Smooth muscle cell (in vitro differentiated cells): ENCODE measurements around the gene DRICH1. TPM values are rescaled to one million over a fixed set of nuclear protein-coding genes. Genes with fewer than 3 reads are reported as not detected.

Experiments
- DNase-seq: peaks from one replicate; lab custom pipeline; 2025; ENCODE audit not compliant: unreplicated experiment; lab: John Stamatoyannopoulos, UW
- H2AFZ ChIP-seq: fragments of 200-600 bp; sonication (generic); 2 replicates; pipeline ENCODE4 v1.6.0; 2016; ENCODE audit warnings: antibody characterized with exemption, low read depth, mild to moderate bottlenecking
- H3F3A ChIP-seq: fragments of 200-600 bp; sonication (generic); 2 replicates; pipeline ENCODE4 v1.6.0; 2017; ENCODE audit warnings: antibody characterized with exemption, low read depth
- H3K27ac ChIP-seq: fragments of 200-600 bp; sonication (generic); 2 replicates; pipeline ENCODE4 v1.5.1; 2016; ENCODE audit warnings: low read depth, mild to moderate bottlenecking
- H3K27me3 ChIP-seq: fragments of 200-600 bp; sonication (generic); 2 replicates; pipeline ENCODE4 v1.6.1; 2016; ENCODE audit warnings: low read depth, mild to moderate bottlenecking
- H3K36me3 ChIP-seq: fragments of 200-600 bp; sonication (generic); 2 replicates; pipeline ENCODE4 v1.5.1; 2016; ENCODE audit warnings: low read depth
- H3K4me1 ChIP-seq: fragments of 200-600 bp; sonication (generic); 2 replicates; pipeline ENCODE4 v1.5.1; 2016; ENCODE audit warnings: low read depth
- H3K4me2 ChIP-seq: fragments of 200-600 bp; sonication (generic); 2 replicates; pipeline ENCODE4 v1.6.0; 2016; ENCODE audit warnings: mild to moderate bottlenecking
- H3K4me3 ChIP-seq: fragments of 200-600 bp; sonication (generic); 2 replicates; pipeline ENCODE4 v1.5.1; 2016; ENCODE audit warnings: mild to moderate bottlenecking
- H3K79me2 ChIP-seq: fragments of 200-600 bp; sonication (generic); 2 replicates; pipeline ENCODE4 v1.6.0; 2016; ENCODE audit warnings: low read depth, mild to moderate bottlenecking
- H3K9ac ChIP-seq: fragments of 200-600 bp; sonication (generic); 2 replicates; pipeline ENCODE4 v1.6.0; 2016; ENCODE audit warnings: low read depth
- H3K9me3 ChIP-seq: fragments of 200-600 bp; sonication (generic); replicated peaks from 2 replicates; pipeline ENCODE4 v1.5.1; 2016; ENCODE audit warnings: low read depth
- H4K20me1 ChIP-seq: fragments of 200-600 bp; sonication (generic); 2 replicates; pipeline ENCODE4 v1.6.0; 2016; ENCODE audit warnings: low read depth
- CTCF ChIP-seq: fragments of 200-600 bp; sonication (generic); IDR thresholded peaks from 2 replicates; pipeline ENCODE4 v1.5.1; 2017; ENCODE audit warnings: borderline replicate concordance, mild to moderate bottlenecking, antibody characterized with exemption; ENCODE audit not compliant: insufficient read depth, poor library complexity, severe bottlenecking
- WGBS: methylation state at CpG from one replicate; pipeline ENCODE4 v1.1.7; 2016; ENCODE audit warnings: low lambda C conversion rate; 5-methylcytosine and 5-hydroxymethylcytosine counted together
- polyA plus RNA-seq: library from polyadenylated mRNA; unstranded; fragments of >200 nt; fragmentation: Nextera tagmentation; extraction: Ambion mirVana; gene quantifications from 2 replicates; pipeline ENCODE4 v1.2.1, GENCODE V29; 2016
- total RNA-seq: library from RNA; depleted of rRNA; stranded (reverse); fragments of >200 nt; gene quantifications from 2 replicates; pipeline ENCODE4 v1.2.3, GENCODE V29; 2014

The DRICH1 gene
- total and polyA plus RNA-seq, 2 experiments from 2014 or later: not detected

- H3K9ac ChIP-seq: no peak overlapping the region
- H3K4me2 ChIP-seq: no peak overlapping the region
- TF ChIP-seq CTCF: no peak
- no peaks in the 10 kb centered on the region for H3K9me3 ChIP-seq
- no peaks in the 10 kb centered on the region for H3K36me3 ChIP-seq
- H3K79me2 ChIP-seq: no peaks in the 10 kb centered on the region
- no peaks in the 10 kb centered on the region for H3F3A ChIP-seq
- H3K27me3 ChIP-seq: no peaks in the 10 kb centered on the region
- no peaks in the 10 kb centered on the region for H4K20me1 ChIP-seq
- H2AFZ ChIP-seq: no peak overlapping the region
- H3K4me3 ChIP-seq: no peak overlapping the region
- no peak for DNase-seq
- WGBS: 92% methylated on average over 11 of the region's 11 CpGs
- no peak overlapping the region for H3K27ac ChIP-seq
- no peaks in the 10 kb centered on the region for H3K4me1 ChIP-seq
Measured at GRCh38 chr22:23578306-23578705, 53.8 kb downstream of the DRICH1 start.

- Histone ChIP-seq H3K27ac (no peak overlapping the region), H3F3A (no peaks in the 10 kb centered on the region), H3K4me2 (no peak overlapping the region), H4K20me1 (no peaks in the 10 kb centered on the region), H3K79me2 (no peaks in the 10 kb centered on the region), H3K4me1 (no peaks in the 10 kb centered on the region), H3K4me3 (no peak overlapping the region), H3K27me3 (no peaks in the 10 kb centered on the region), H2AFZ (no peak overlapping the region), H3K9ac (no peak overlapping the region), H3K9me3 (no peaks in the 10 kb centered on the region), H3K36me3 (no peaks in the 10 kb centered on the region)
- no peak for DNase-seq
- no peak for TF ChIP-seq CTCF
- WGBS: 82% methylated on average over 5 of the region's 5 CpGs
Measured at GRCh38 chr22:23576681-23577080, 55.4 kb downstream of the DRICH1 start.

GRCh38 chr22:23575601-23576000 lies 56.5 kb downstream of the DRICH1 start:
- no peaks in the 10 kb centered on the region for H3K4me1 ChIP-seq
- H3K36me3 ChIP-seq: no peaks in the 10 kb centered on the region
- H3K79me2 ChIP-seq: no peaks in the 10 kb centered on the region
- WGBS: 94% methylated on average over 4 of the region's 4 CpGs
- DNase-seq: no peak
- no peak overlapping the region for H3K27ac ChIP-seq
- H3K4me3 ChIP-seq: no peak overlapping the region
- H3K9me3 ChIP-seq: no peaks in the 10 kb centered on the region
- no peak overlapping the region for H2AFZ ChIP-seq
- no peaks in the 10 kb centered on the region for H4K20me1 ChIP-seq
- H3K4me2 ChIP-seq: no peak overlapping the region
- H3F3A ChIP-seq: no peaks in the 10 kb centered on the region
- no peak overlapping the region for H3K9ac ChIP-seq
- TF ChIP-seq CTCF: no peak
- no peaks in the 10 kb centered on the region for H3K27me3 ChIP-seq

- Histone ChIP-seq H3K4me3 (no peak overlapping the region), H4K20me1 (no peaks in the 10 kb centered on the region), H3F3A (no peaks in the 10 kb centered on the region), H3K9me3 (no peaks in the 10 kb centered on the region), H3K27ac (no peak overlapping the region), H3K79me2 (no peaks in the 10 kb centered on the region), H3K4me1 (no peaks in the 10 kb centered on the region), H3K4me2 (no peak overlapping the region), H3K27me3 (no peaks in the 10 kb centered on the region), H3K36me3 (no peaks in the 10 kb centered on the region), H3K9ac (no peak overlapping the region), H2AFZ (no peak overlapping the region)
- no peak for DNase-seq
- WGBS: 83% methylated on average over 8 of the region's 8 CpGs
- no peak for TF ChIP-seq CTCF
Measured at GRCh38 chr22:23574877-23575276, 57.2 kb downstream of the DRICH1 start.
